K562 (cell line): ENCODE measurements around the gene HEATR9. TPM values are rescaled to one million over a fixed set of nuclear protein-coding genes. Genes with fewer than 3 reads are reported as not detected.

ENCODE experiments used
- ATAC-seq: fragments of 200-7000 bp; cut with Tn5 transposase; 3 replicates; pipeline ENCODE4 v1.9.1; 2020; ENCODE audit warnings: moderate library complexity
- BruUV-seq: library from RNA; stranded (reverse); fragments of 400-500 nt; replicated peaks from 2 replicates; lab custom pipeline; 2021; lab: Mats Ljungman, UMichigan
- CTCF ChIA-PET: fragments of 300-600 bp; formaldehyde crosslinking; extraction: SDS; loops from one replicate; lab custom pipeline; 2021; ENCODE audit warnings: low intra/inter-chr PET ratio; lab: Yijun Ruan, JAX
- POLR2A ChIA-PET: fragments of 300-600, 350-650 bp; sonication (Branson Sonifier 250); formaldehyde crosslinking; extraction: SDS; loops from one replicate; lab custom pipeline; 2021; ENCODE audit warnings: antibody characterized with exemption, inconsistent platforms; lab: Yijun Ruan, JAX
- DNase-seq, 4 experiments: peaks; one replicate each; pipeline versions ENCODE4 v3.0.0 to v3.0.0-alpha.2; 2011 to 2018; ENCODE audit warnings: low spot score in 3 of 4, mixed read lengths in 3 of 4; ENCODE audit errors: extremely low read depth in 1 of 4
- FAIRE-seq: peaks from 2 replicates; lab custom pipeline; 2011; peaks lifted over from hg19 to GRCh38; lab: Jason Lieb, UNC
- H2AFZ ChIP-seq: 2 replicates; pipeline ENCODE4 v1.6.0; 2011; ENCODE audit warnings: low read depth, low read length, control low read depth, inconsistent platforms
- H3K27ac ChIP-seq: fragments of 200-600 bp; 3 replicates; pipeline ENCODE4 v1.8.0; 2011; ENCODE audit warnings: low read depth, mild to moderate bottlenecking, control low read depth, inconsistent platforms, low read length, moderate library complexity, mixed read lengths; ENCODE audit errors: extremely low read depth
- H3K27me3 ChIP-seq, 2 experiments: fragments of 300-600 bp in 1 of 2; 2 replicates in 1 of 2; 3 replicates in 1 of 2; pipeline versions ENCODE4 v1.6.0 to v1.8.0; 2011; ENCODE audit warnings: inconsistent platforms in 2 of 2, low read length in 2 of 2, mild to moderate bottlenecking in 1 of 2, mixed read lengths in 1 of 2, moderate library complexity in 1 of 2; ENCODE audit not compliant: control insufficient read depth in 2 of 2, insufficient read depth in 2 of 2
- H3K36me3 ChIP-seq: fragments of 300-600 bp; 3 replicates; pipeline ENCODE4 v1.8.0; 2011; ENCODE audit warnings: mild to moderate bottlenecking, low read length, inconsistent platforms; ENCODE audit not compliant: control insufficient read depth, insufficient read depth
- H3K4me1 ChIP-seq, 2 experiments: fragments of 200-600 bp in 1 of 2; replicated peaks in 1 of 2; 2 replicates in 1 of 2; 3 replicates in 1 of 2; pipeline versions ENCODE4 v1.5.1 to v1.8.0; 2011; ENCODE audit warnings: inconsistent platforms in 2 of 2, low read length in 2 of 2, mild to moderate bottlenecking in 1 of 2, mixed read lengths in 1 of 2, moderate library complexity in 1 of 2; ENCODE audit not compliant: control insufficient read depth in 2 of 2, insufficient read depth in 2 of 2
- H3K4me2 ChIP-seq: 2 replicates; pipeline ENCODE4 v1.6.1; 2011; ENCODE audit warnings: low read length, control low read depth, inconsistent platforms, mixed read lengths; ENCODE audit not compliant: insufficient read depth
- H3K4me3 ChIP-seq: fragments of 200-600 bp; sonication (generic), shearing (Covaris generic); 2 replicates; pipeline ENCODE4 v1.5.1; 2016; ENCODE audit warnings: control low read depth, inconsistent platforms
- H3K79me2 ChIP-seq: fragments of 200-600 bp; 3 replicates; pipeline ENCODE4 v1.8.0; 2011; ENCODE audit warnings: low read length, inconsistent platforms; ENCODE audit not compliant: control insufficient read depth, insufficient read depth
- H3K9ac ChIP-seq, 2 experiments: 2 replicates each; pipeline versions ENCODE4 v1.6.0 to v1.6.1; 2011; ENCODE audit warnings: low read depth in 2 of 2, low read length in 2 of 2, control low read depth in 1 of 2, inconsistent platforms in 1 of 2, mild to moderate bottlenecking in 1 of 2, mixed read lengths in 1 of 2; ENCODE audit not compliant: insufficient read depth in 1 of 2
- H3K9me1 ChIP-seq: one replicate; pipeline ENCODE4 v1.6.0; 2011; ENCODE audit warnings: inconsistent platforms, mild to moderate bottlenecking, low read length, moderate library complexity; ENCODE audit not compliant: control insufficient read depth, insufficient read depth
- H3K9me3 ChIP-seq: replicated peaks from 2 replicates; pipeline ENCODE4 v1.5.1; 2011; ENCODE audit warnings: low read depth, low read length, inconsistent platforms; ENCODE audit not compliant: control insufficient read depth, insufficient read depth
- H4K20me1 ChIP-seq: replicated peaks from 2 replicates; pipeline ENCODE4 v1.6.1; 2011; ENCODE audit warnings: low read length, inconsistent platforms, mixed read lengths; ENCODE audit not compliant: control insufficient read depth, insufficient read depth
- CBX8 ChIP-seq: fragments of 200-600 bp; sonication (generic); IDR thresholded peaks from 2 replicates; pipeline ENCODE4 v1.6.1; 2012; ENCODE audit warnings: borderline replicate concordance, mixed run types, low read depth, mild to moderate bottlenecking, moderate library complexity, mixed read lengths, low read length, control low read depth, inconsistent platforms; ENCODE audit not compliant: poor library complexity, severe bottlenecking; ENCODE audit errors: extremely low read depth
- HMG20B ChIP-seq: fragments of 250-450 bp; sonication (Bioruptor Pico); IDR thresholded peaks from 2 replicates; pipeline ENCODE4 v1.5.0; 2021; ENCODE audit warnings: mild to moderate bottlenecking
- KLF1 ChIP-seq: fragments of 450-650 bp; IDR thresholded peaks from 2 replicates; pipeline ENCODE4 v1.6.1; 2016; ENCODE audit warnings: missing genetic modification characterization, missing compliant biosample characterization
- MYNN ChIP-seq, 2 experiments: sonication (generic); formaldehyde crosslinking in 1 of 2; IDR thresholded peaks; 2 replicates each; pipeline versions ENCODE4 v1.5.0 to v1.6.1; 2016 to 2020; ENCODE audit warnings: antibody characterized with exemption in 1 of 2, missing genetic modification reagents in 1 of 2
- ZFP30 ChIP-seq: fragments of 250-450 bp; sonication (Bioruptor Pico); IDR thresholded peaks from 2 replicates; pipeline ENCODE4 v1.8.0; 2022; ENCODE audit warnings: moderate library complexity, mild to moderate bottlenecking, inconsistent platforms, borderline replicate concordance
- ZNF280B ChIP-seq: fragments of 250-450 bp; sonication (Bioruptor Pico); IDR thresholded peaks from 2 replicates; pipeline ENCODE4 v1.5.1; 2021; ENCODE audit warnings: mild to moderate bottlenecking
- ZNF311 ChIP-seq: fragments of 250-450 bp; sonication (Bioruptor Pico); IDR thresholded peaks from 2 replicates; pipeline ENCODE4 v1.4.0; 2020; ENCODE audit warnings: mild to moderate bottlenecking, moderate library complexity
- WGBS: fragments of 100-300 bp; shearing (Covaris generic); methylation state at CpG from one replicate; pipeline ENCODE4 v1.1.6; 2016; ENCODE audit warnings: low coverage, mixed read lengths; ENCODE audit not compliant: insufficient coverage; ENCODE audit errors: missing lambda C conversion rate; 5-methylcytosine and 5-hydroxymethylcytosine counted together
- in situ Hi-C: fragments of 300-500 bp; cut with MboI; formaldehyde crosslinking; loops from 4 replicates; pipeline ENCODE4 v1.15.0; 2018; ENCODE audit warnings: inconsistent platforms, mixed read lengths
- intact Hi-C: fragments of 100-400 bp; cut with micrococcal nuclease; formaldehyde crosslinking; loops from 2 replicates; pipeline ENCODE4 v1.14.2; 2022
- polyA plus RNA-seq, 8 experiments: library from polyadenylated mRNA; depleted of rRNA in 4 of 8; stranded (reverse) in 5 of 8; unstranded in 3 of 8; fragments of >200 nt; fragmentation: Nextera tagmentation in 2 of 8; fragmentation: Illumina TruSeq in 1 of 8; extraction: Ambion mirVana in 2 of 8; extraction: Trizol in 1 of 8; gene quantifications; 2 replicates each; pipeline versions ENCODE4 v1.2.1 to v1.2.3, GENCODE V29; 2011 to 2014; ENCODE audit warnings: inconsistent platforms in 1 of 8, missing spikeins in 1 of 8
- total RNA-seq, 7 experiments: library from RNA; depleted of rRNA in 6 of 7; stranded (reverse); fragments of >200 nt in 6 of 7; fragmentation: Illumina TruSeq in 2 of 7; extraction: Trizol in 2 of 7; gene quantifications; 2 replicates each; pipeline versions ENCODE4 v1.2.1 to v1.2.3, GENCODE V29; 2011 to 2021; ENCODE audit warnings: low replicate concordance in 1 of 7

The HEATR9 gene
- total and polyA plus RNA-seq, 9 of the 15 experiments (the other 6 are each of a cell fraction or from before 2014, with no cell fraction given): not detected

DNA sequence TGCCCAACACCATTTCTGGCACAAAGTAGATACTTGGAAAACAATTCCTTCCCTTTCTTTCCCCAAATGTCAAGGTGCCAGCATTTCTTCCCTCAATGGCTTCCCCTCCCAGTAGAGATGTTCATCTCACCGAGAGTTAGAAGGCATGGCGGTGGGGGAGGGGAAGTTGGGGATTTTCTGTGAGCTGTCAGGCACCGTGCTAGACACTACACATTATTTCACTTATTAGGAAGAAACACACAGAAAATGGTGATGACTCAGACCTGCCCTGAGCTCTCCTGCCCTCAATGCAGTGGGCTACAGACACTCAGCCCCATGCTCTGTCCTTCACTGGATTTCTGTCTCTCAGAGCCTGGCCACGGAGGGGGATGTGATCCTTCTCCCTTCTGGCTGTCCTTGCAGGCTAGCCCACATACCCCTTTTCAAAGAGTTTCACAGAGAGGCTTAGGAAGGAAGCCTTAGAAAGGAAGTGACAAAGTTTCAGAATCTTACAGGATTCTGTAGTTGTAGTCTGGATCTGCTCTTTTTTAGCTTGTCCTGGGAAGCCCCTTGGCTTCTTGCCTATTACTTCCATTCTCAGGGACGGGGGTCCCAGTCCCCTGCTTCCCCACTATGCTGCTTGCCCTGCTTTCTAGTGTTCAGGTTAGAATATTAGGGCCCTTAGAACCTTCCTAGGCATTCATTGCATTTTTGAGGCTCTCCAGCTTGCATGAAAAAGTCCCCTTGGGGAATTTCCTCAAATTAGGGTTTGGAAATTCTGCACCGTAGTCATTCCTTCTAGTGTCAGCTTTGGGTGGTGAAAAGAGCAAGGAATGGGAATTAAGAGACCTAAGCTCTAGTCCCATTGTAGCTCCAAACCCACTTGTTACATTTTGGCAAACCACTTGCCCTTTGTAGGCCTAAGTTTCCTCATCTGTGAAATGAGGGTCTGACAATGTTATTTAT lies 23.7 kb upstream of the HEATR9 start:
- H3K27ac ChIP-seq: no peak overlapping the region
- BruUV-seq: no TSS peak
- H3K4me1 ChIP-seq: peaks cover 0 to 14% of the 10 kb centered on the region in 2 experiments; a peak in 3 of 5 replicates
- no peak for ATAC-seq
- H3K9me3 ChIP-seq: no peaks in the 10 kb centered on the region
- H3K27me3 ChIP-seq: no peaks in the 10 kb centered on the region
- in situ Hi-C loops: no loop called here
- CTCF ChIA-PET: no interaction called here
- no peaks in the 10 kb centered on the region for H3K9me1 ChIP-seq
- 42% methylated on average over 6 of the region's 6 CpGs for WGBS
- H3K36me3 ChIP-seq: no peaks in the 10 kb centered on the region
- H3K9ac ChIP-seq: no peak overlapping the region
- no peaks in the 10 kb centered on the region for H3K79me2 ChIP-seq
- no peak overlapping the region for H3K4me2 ChIP-seq
- intact Hi-C loops: no loop called here
- TF ChIP-seq MYNN (IDR thresholded peaks at IDR 0.05) (no peak), MYNN (CRISPR knock-in tag; IDR thresholded peaks at IDR 0.05) (no peak)
- H2AFZ ChIP-seq: peak overlapping the region; percentile 62
- H4K20me1 ChIP-seq: no peaks in the 10 kb centered on the region
- DNase-seq: no peak
- POLR2A ChIA-PET: interaction anchor here (1.5 kb wide), 1 partner anchor 10 kb away, joined by 6 read pairs; no protein-coding TSS in a partner anchor
- H3K4me3 ChIP-seq: no peak overlapping the region
- FAIRE-seq: no peak

- Histone ChIP-seq H3K4me3 (no peak overlapping the region), H3K27me3 (no peaks in the 10 kb centered on the region), H4K20me1 (no peaks in the 10 kb centered on the region), H3K27ac (no peak overlapping the region), H3K79me2 (no peaks in the 10 kb centered on the region), H2AFZ (0 out of 2 replicates have a peak overlapping the region, but pooled peaks have one; percentile 32), H3K9ac (no peak overlapping the region), H3K4me1 (peaks cover 0 to 14% of the 10 kb centered on the region in 2 experiments; a peak in 3 of 5 replicates), H3K36me3 (no peaks in the 10 kb centered on the region), H3K9me3 (no peaks in the 10 kb centered on the region), H3K9me1 (no peaks in the 10 kb centered on the region), H3K4me2 (no peak overlapping the region)
- no TSS peak for BruUV-seq
- intact Hi-C loops: no loop called here
- no peak for DNase-seq
- no peak for FAIRE-seq
- 75% methylated on average over 4 of the region's 4 CpGs for WGBS
- in situ Hi-C loops: no loop called here
- POLR2A ChIA-PET: interaction anchor here (2.0 kb wide), 1 partner anchor 11 kb away, joined by 9 read pairs; the partner anchor contains the start of gene CCL5
- ATAC-seq: no peak
- CTCF ChIA-PET: no interaction called here
- TF ChIP-seq ZNF311 (CRISPR knock-in tag) (no peak), CBX8 (no peak), KLF1 (tag) (no peak), ZFP30 (no peak), ZNF280B (no peak), HMG20B (CRISPR knock-in tag) (no peak)
These were observed 22.6 kb upstream of the HEATR9 start for GRCh38 chr17:35891269-35891668.
